Measurements from ENCODE around the gene CDH22.

DNA sequence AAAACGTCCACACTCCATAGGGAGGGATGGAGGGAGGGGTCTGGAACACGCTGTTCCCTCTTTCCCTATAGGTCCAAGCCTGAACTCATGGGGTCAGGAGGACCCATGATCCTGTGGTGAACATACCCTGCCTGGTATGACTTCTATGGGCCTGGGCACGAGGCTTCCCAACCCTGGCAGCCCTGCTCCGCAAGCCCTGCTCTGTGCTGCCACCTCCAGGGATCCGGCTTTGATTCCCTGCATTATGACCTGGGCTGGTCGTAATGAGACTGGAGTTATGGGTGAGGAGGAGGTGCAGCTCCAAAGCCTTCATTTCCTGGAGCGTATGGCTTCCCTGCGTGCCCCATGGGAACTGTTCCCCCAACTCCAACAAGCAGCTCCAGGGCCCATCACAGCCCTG lies 54.9 kb downstream of the CDH22 start:
- no peak for TF ChIP-seq EZH2 (IDR thresholded peaks at IDR 0.05; ENCODE audit: borderline replicate concordance, low read length)
- TF ChIP-seq, protein P1, sequence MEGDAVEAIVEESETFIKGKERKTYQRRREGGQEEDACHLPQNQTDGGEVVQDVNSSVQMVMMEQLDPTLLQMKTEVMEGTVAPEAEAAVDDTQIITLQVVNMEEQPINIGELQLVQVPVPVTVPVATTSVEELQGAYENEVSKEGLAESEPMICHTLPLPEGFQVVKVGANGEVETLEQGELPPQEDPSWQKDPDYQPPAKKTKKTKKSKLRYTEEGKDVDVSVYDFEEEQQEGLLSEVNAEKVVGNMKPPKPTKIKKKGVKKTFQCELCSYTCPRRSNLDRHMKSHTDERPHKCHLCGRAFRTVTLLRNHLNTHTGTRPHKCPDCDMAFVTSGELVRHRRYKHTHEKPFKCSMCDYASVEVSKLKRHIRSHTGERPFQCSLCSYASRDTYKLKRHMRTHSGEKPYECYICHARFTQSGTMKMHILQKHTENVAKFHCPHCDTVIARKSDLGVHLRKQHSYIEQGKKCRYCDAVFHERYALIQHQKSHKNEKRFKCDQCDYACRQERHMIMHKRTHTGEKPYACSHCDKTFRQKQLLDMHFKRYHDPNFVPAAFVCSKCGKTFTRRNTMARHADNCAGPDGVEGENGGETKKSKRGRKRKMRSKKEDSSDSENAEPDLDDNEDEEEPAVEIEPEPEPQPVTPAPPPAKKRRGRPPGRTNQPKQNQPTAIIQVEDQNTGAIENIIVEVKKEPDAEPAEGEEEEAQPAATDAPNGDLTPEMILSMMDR (conservative IDR thresholded peaks at IDR 0.05 in 1 of 2, IDR thresholded peaks at IDR 0.05 in 1 of 2; ENCODE audit: extremely low read depth in 1 of 2, insufficient read depth in 1 of 2, low read depth in 1 of 2, low read length in 2 of 2): peak; percentile 2 to 26

Data from mammary epithelial cell (primary cell).